Thyroid gland (tissue), 4 donors: ENCODE data around the gene CITED4. TPM values are rescaled to one million over a fixed set of nuclear protein-coding genes. Genes with fewer than 3 reads are reported as not detected.

ENCODE experiments used
- DNase-seq, 2 donors: peaks; one replicate each; pipeline ENCODE4 v3.0.0-alpha.2; 2019
- H3K27ac ChIP-seq, 3 donors: fragments of 200-600 bp; sonication (generic); 1 replicate in 2 of 3; 2 replicates in 1 of 3; pipeline ENCODE4 v1.5.1; 2016 to 2019; ENCODE audit warnings: mild to moderate bottlenecking in 1 of 3, moderate library complexity in 1 of 3
- H3K27me3 ChIP-seq: fragments of 200-600 bp; sonication (generic); one replicate; pipeline ENCODE4 v1.5.1; 2019
- H3K36me3 ChIP-seq, 2 donors: fragments of 200-600 bp; sonication (generic); one replicate each; pipeline ENCODE4 v1.5.1; 2016 to 2019
- H3K4me1 ChIP-seq, 2 donors: fragments of 200-600 bp; sonication (generic); one replicate each; pipeline ENCODE4 v1.5.1; 2017 to 2019
- H3K4me3 ChIP-seq, 3 donors: fragments of 200-600 bp; sonication (generic); replicated peaks in 1 of 3; 1 replicate in 2 of 3; 2 replicates in 1 of 3; pipeline ENCODE4 v1.5.1; 2016; ENCODE audit warnings: mild to moderate bottlenecking in 1 of 3
- H3K9me3 ChIP-seq: fragments of 200-600 bp; sonication (generic); one replicate; pipeline ENCODE4 v1.5.1; 2017
- POLR2A ChIP-seq, 2 donors: fragments of 450-650 bp; IDR thresholded peaks; one replicate each; pipeline ENCODE4 v1.6.1; 2017; ENCODE audit warnings: antibody characterized with exemption in 2 of 2, mild to moderate bottlenecking in 2 of 2, moderate library complexity in 1 of 2
- WGBS, 2 donors: methylation state at CpG; one replicate each; pipeline ENCODE4 v1.1.5; 2017; 5-methylcytosine and 5-hydroxymethylcytosine counted together
- intact Hi-C: fragments of 100-400 bp; cut with DNase I; formaldehyde crosslinking; loops from one replicate; pipeline ENCODE4 v1.15.1; 2023
- total RNA-seq, 4 donors: library from RNA; depleted of rRNA; stranded (reverse); fragments of >200 nt; gene quantifications; one replicate each; pipeline ENCODE4 v1.2.3, GENCODE V29; 2016
- TF ChIP-seq, protein P1 (sequence below), 6 experiments: fragments of 200-600 bp in 3 of 6; fragments of 450-650 bp in 3 of 6; sonication (generic) in 3 of 6; IDR thresholded peaks; one replicate each; pipeline ENCODE4 v1.5.1; 2016 to 2019; ENCODE audit warnings: antibody characterized with exemption in 6 of 6, mild to moderate bottlenecking in 2 of 6, inconsistent platforms in 1 of 6, moderate library complexity in 1 of 6

CITED4 gene
- total RNA-seq, 4 donors from 2014 or later: 8.8 to 28.1 (median 20.3) TPM

- no peak for DNase-seq
- H3K4me3 ChIP-seq: no peak overlapping the region
- TF ChIP-seq, protein P1, sequence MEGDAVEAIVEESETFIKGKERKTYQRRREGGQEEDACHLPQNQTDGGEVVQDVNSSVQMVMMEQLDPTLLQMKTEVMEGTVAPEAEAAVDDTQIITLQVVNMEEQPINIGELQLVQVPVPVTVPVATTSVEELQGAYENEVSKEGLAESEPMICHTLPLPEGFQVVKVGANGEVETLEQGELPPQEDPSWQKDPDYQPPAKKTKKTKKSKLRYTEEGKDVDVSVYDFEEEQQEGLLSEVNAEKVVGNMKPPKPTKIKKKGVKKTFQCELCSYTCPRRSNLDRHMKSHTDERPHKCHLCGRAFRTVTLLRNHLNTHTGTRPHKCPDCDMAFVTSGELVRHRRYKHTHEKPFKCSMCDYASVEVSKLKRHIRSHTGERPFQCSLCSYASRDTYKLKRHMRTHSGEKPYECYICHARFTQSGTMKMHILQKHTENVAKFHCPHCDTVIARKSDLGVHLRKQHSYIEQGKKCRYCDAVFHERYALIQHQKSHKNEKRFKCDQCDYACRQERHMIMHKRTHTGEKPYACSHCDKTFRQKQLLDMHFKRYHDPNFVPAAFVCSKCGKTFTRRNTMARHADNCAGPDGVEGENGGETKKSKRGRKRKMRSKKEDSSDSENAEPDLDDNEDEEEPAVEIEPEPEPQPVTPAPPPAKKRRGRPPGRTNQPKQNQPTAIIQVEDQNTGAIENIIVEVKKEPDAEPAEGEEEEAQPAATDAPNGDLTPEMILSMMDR (IDR thresholded peaks at IDR 0.05): no peak
- TF ChIP-seq POLR2A (IDR thresholded peaks at IDR 0.05): no peak
- intact Hi-C loops: no loop called here
- no peaks in the 10 kb centered on the region for H3K27me3 ChIP-seq
- peaks cover 15 to 25% of the 10 kb centered on the region in 2 donors for H3K4me1 ChIP-seq
- WGBS, 2 donors: 96 to 99% methylated on average over 7 of the region's 7 CpGs
- no peaks in the 10 kb centered on the region for H3K9me3 ChIP-seq
- H3K27ac ChIP-seq: no peak overlapping the region
- no peaks in the 10 kb centered on the region for H3K36me3 ChIP-seq
Observed at GRCh38 chr1:40873863-40874472, 11.8 kb upstream of the CITED4 start.

DNA sequence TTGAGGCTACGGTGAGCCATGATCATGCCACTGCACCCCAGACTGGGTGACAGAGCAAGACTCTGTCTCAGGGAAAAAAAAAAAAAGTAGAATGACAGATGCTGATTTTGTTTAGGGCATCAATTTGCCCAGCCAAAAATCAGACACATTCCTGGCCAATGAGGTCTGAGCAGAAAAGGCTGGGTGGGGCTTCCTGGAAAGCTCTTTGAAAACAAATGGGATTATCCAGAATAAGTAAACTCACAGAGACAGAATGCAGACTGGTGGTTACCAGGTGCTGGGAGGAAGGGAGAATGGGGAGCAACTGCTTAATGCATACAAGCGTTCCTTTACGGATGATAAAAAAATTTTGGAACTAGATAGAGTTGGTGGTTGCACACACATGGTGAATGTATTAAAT is 10.1 kb upstream of the CITED4 start:
- intact Hi-C loops: no loop called here
- Histone ChIP-seq H3K4me3 (no peak overlapping the region), H3K4me1 (peaks cover 3 to 11% of the 10 kb centered on the region in 2 donors), H3K27ac (no peak overlapping the region), H3K36me3 (no peaks in the 10 kb centered on the region), H3K9me3 (no peaks in the 10 kb centered on the region), H3K27me3 (no peaks in the 10 kb centered on the region)
- DNase-seq: no peak
- WGBS, 2 donors: 81 to 85% methylated on average over 3 of the region's 3 CpGs
- TF ChIP-seq POLR2A (IDR thresholded peaks at IDR 0.05): no peak
- TF ChIP-seq, protein P1 (IDR thresholded peaks at IDR 0.05): no peak

- intact Hi-C loops: no loop called here
Observed at GRCh38 chr1:40870135-40870728, 8.1 kb upstream of the CITED4 start.

GRCh38 chr1:40868051-40868723 is 6.0 kb upstream of the CITED4 start:
- H3K9me3 ChIP-seq: no peaks in the 10 kb centered on the region
- H3K27me3 ChIP-seq: no peaks in the 10 kb centered on the region
- intact Hi-C loops: no loop called here
- no peaks in the 10 kb centered on the region for H3K36me3 ChIP-seq
- 78 to 89% methylated on average over 4 of the region's 4 CpGs for whole genome bisulfite sequencing, 2 donors
- DNase-seq: no peak
- no peak for TF ChIP-seq POLR2A (IDR thresholded peaks at IDR 0.05)
- TF ChIP-seq, protein P1 (IDR thresholded peaks at IDR 0.05): no peak
- H3K4me3 ChIP-seq: no peak overlapping the region
- H3K27ac ChIP-seq: no peak overlapping the region
- peaks cover 0 to 3% of the 10 kb centered on the region in 2 donors for H3K4me1 ChIP-seq

More at GRCh38 chr1:40870135-40870728, 8.1 kb upstream of the CITED4 start:
- TF ChIP-seq POLR2A (IDR thresholded peaks at IDR 0.05): no peak
- TF ChIP-seq, protein P1 (IDR thresholded peaks at IDR 0.05): no peak
- Histone ChIP-seq H3K4me1 (peaks cover 0 to 3% of the 10 kb centered on the region in 2 donors), H3K27me3 (no peaks in the 10 kb centered on the region), H3K36me3 (no peaks in the 10 kb centered on the region), H3K27ac (no peak overlapping the region), H3K4me3 (no peak overlapping the region), H3K9me3 (no peaks in the 10 kb centered on the region)
- DNase-seq: no peak
- 91 to 92% methylated on average over 2 of the region's 2 CpGs for WGBS, 2 donors
